B cell (primary cell): ENCODE data around the gene EML1.

Experiments
- CTCF ChIP-seq: fragments of 200-600 bp; IDR thresholded peaks from one replicate; pipeline ENCODE4 v1.8.0; 2022; ENCODE audit warnings: antibody characterized with exemption, mild to moderate bottlenecking
- EZH2 ChIP-seq: IDR thresholded peaks from 2 replicates; pipeline ENCODE4 v1.6.1; 2012; ENCODE audit warnings: borderline replicate concordance, low read depth, mild to moderate bottlenecking, moderate library complexity, low read length; ENCODE audit not compliant: insufficient read depth, poor library complexity, severe bottlenecking

- TF ChIP-seq CTCF (no peak), EZH2 (no peak)
Measured at GRCh38 chr14:99809859-99810558, 16.8 kb downstream of the EML1 start.
